ENCODE measurements around the gene GBP7.

The GBP7 gene

GRCh38 chr1:89195476-89195875 lies 19.7 kb upstream of the GBP7 start:
- no peak for TF ChIP-seq CTCF (IDR thresholded peaks at IDR 0.05; ENCODE audit: low read depth, low read length, missing control alignments)
- H3K4me3 ChIP-seq (ENCODE audit: low read depth, low read length) = no peak overlapping the region
- DNase-seq (ENCODE audit: low read depth) = no peak

DNA sequence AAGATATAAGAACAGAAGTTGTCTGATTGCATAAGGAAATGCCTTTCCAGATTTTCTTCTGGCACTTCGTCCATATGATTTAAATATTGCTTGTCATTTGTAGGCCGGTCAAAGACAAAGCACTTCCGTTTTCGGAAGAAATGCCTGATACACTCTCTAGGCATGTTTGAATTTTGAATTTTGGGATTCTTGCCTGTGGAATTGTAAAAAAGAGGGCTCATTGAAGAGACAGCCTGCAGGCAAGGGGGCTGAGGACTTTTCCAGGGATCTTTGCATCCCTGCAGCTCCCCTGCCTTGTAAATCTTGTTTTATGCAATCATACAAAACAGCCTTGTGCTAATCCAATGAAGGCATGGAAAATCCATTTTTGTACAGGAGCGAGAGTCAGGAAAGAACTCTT lies 15.5 kb upstream of the GBP7 start:
- no peak overlapping the region for H3K4me3 ChIP-seq (ENCODE audit: low read depth, low read length)
- no peak for TF ChIP-seq CTCF (IDR thresholded peaks at IDR 0.05; ENCODE audit: low read depth, low read length, missing control alignments)

GRCh38 chr1:89190017-89190416 lies 14.2 kb upstream of the GBP7 start:
- no peak for DNase-seq (ENCODE audit: low read depth)
- no peak overlapping the region for H3K4me3 ChIP-seq (ENCODE audit: low read depth, low read length)
- no peak for TF ChIP-seq CTCF (IDR thresholded peaks at IDR 0.05; ENCODE audit: low read depth, low read length, missing control alignments)

More for the DNA sequence above, 15.5 kb upstream of the GBP7 start:
- no peak for DNase-seq (ENCODE audit: low read depth)

DNA sequence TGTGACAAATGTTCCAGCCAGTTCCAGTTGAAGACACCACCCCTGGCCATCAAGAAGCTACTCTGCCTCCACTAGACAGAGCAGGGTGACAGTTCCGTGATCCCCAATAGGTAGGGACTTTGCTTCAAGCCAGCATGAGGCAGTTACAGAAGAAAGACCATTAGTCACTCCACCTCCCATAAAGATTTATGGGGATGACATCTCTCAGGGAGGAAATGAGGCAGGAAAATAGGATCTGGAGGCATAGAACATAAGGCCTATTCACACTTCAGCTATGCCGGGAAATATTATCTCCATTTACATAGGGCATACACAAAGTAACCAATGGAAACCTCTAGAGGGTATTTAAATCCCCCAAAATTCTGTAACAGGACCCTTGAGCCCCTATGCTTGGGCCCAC lies 3.5 kb upstream of the GBP7 start:
- H3K4me3 ChIP-seq (ENCODE audit: low read depth, low read length) = no peak overlapping the region
- DNase-seq (ENCODE audit: low read depth) = no peak

GRCh38 chr1:89176971-89177370 lies 1.2 kb upstream of the GBP7 start:
- TF ChIP-seq CTCF (IDR thresholded peaks at IDR 0.05; ENCODE audit: low read depth, low read length, missing control alignments) = no peak
- DNase-seq (ENCODE audit: low read depth) = no peak
- no peak overlapping the region for H3K4me3 ChIP-seq (ENCODE audit: low read depth, low read length)

More for the DNA sequence above, 3.5 kb upstream of the GBP7 start:
- no peak for TF ChIP-seq CTCF (IDR thresholded peaks at IDR 0.05; ENCODE audit: low read depth, low read length, missing control alignments)

GRCh38 chr1:89174491-89174890 lies 1.3 kb downstream of the GBP7 start:
- no peak for TF ChIP-seq CTCF (IDR thresholded peaks at IDR 0.05; ENCODE audit: low read depth, low read length, missing control alignments)
- no peak overlapping the region for H3K4me3 ChIP-seq (ENCODE audit: low read depth, low read length)
- no peak for DNase-seq (ENCODE audit: low read depth)

DNA sequence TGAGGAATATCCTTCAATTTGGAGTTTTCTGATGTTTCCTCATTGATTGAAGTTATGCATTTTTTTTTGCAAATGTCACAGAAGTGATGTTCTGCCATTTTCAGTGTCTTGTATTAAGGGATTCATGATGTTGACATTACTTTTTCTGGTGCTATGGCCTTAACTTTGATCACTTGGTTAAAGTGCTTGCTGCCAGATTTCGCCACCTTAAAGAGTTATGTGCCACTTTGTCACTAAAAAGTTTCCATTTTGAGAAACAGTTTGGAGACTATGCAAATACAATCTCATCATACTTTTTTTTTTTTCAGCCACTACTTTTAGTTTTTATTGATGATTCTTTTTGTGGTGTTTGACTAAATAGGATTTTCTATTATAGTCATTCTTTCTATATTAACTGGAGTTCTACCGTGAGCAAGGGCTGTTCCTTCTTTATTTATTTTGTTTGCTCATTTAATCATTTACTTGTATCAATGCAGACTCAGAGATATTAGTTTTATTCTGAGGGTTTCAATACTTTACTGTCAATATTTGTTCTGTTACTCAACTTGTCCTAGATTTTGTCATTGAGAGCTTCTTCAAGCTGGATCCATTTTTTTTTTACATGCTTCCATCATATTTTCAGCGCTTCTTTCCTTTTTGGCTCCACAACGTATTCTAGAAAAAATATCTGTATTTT lies 3.2 kb downstream of the GBP7 start:
- no peak for TF ChIP-seq CTCF (IDR thresholded peaks at IDR 0.05; ENCODE audit: low read depth, low read length, missing control alignments)
- no peak overlapping the region for H3K4me3 ChIP-seq (ENCODE audit: low read depth, low read length)
- DNase-seq (ENCODE audit: low read depth) = no peak

Measured in GM12864 (cell line).